Astrocyte of the spinal cord (primary cell): ENCODE results near the gene TOM1.

Experiments used
- DNase-seq: peaks from one replicate; pipeline ENCODE4 v3.0.0; 2011; ENCODE audit warnings: low read depth, low spot score
- H3K4me3 ChIP-seq: 2 replicates; pipeline ENCODE4 v1.5.1; 2011; ENCODE audit warnings: low read depth, mild to moderate bottlenecking, low read length, moderate library complexity
- CTCF ChIP-seq: IDR thresholded peaks from 2 replicates; pipeline ENCODE4 v1.5.1; 2012; ENCODE audit warnings: low read depth, mild to moderate bottlenecking, low read length, inconsistent platforms
- in situ Hi-C: cut with HindIII; loops from 2 replicates; pipeline ENCODE4 v1.10.0; 2017; ENCODE audit warnings: low sequenced_read_pairs

TOM1 gene

GRCh38 chr22:35316751-35317150 is 17.1 kb downstream of the TOM1 start:
- H3K4me3 ChIP-seq = no peak overlapping the region
- in situ Hi-C loops = no loop called here
- DNase-seq = no peak
- TF ChIP-seq CTCF = no peak

GRCh38 chr22:35317680-35318290 is 18.1 kb downstream of the TOM1 start:
- no peak overlapping the region for H3K4me3 ChIP-seq
- TF ChIP-seq CTCF = no peak
- in situ Hi-C loops = no loop called here
- no peak for DNase-seq

- no peak for TF ChIP-seq CTCF
- no peak overlapping the region for H3K4me3 ChIP-seq
- no peak for DNase-seq
- in situ Hi-C loops = no loop called here
Measured at GRCh38 chr22:35318346-35319215, 18.9 kb downstream of the TOM1 start.

GRCh38 chr22:35319244-35319985 is 19.7 kb downstream of the TOM1 start:
- no peak overlapping the region for H3K4me3 ChIP-seq
- TF ChIP-seq CTCF = no peak
- in situ Hi-C loops = no loop called here
- DNase-seq = no peak

- TF ChIP-seq CTCF = no peak
- H3K4me3 ChIP-seq = no peak overlapping the region
- no peak for DNase-seq
- in situ Hi-C loops = no loop called here
Measured at GRCh38 chr22:35322126-35322525, 22.4 kb downstream of the TOM1 start.

- in situ Hi-C loops = no loop called here
- no peak for TF ChIP-seq CTCF
- H3K4me3 ChIP-seq = no peak overlapping the region
- DNase-seq = no peak
Measured at GRCh38 chr22:35322893-35323292, 23.2 kb downstream of the TOM1 start.
